Liver (tissue), 9 donors: Measurements from ENCODE around the gene VPS37B. TPM values are rescaled to one million over a fixed set of nuclear protein-coding genes. Genes with fewer than 3 reads are reported as not detected.

Experiments
- DNase-seq: peaks from one replicate; pipeline ENCODE4 v3.0.0-alpha.2; 2017; ENCODE audit warnings: low spot score
- H3K27ac ChIP-seq, 2 donors: one replicate each; pipeline ENCODE4 v1.7.0; 2013; ENCODE audit warnings: inconsistent platforms in 2 of 2, low read length in 2 of 2, control low read depth in 1 of 2, low read depth in 1 of 2, mild to moderate bottlenecking in 1 of 2
- H3K27me3 ChIP-seq, 4 donors: one replicate each; pipeline versions ENCODE4 v1.6.1 to v1.7.0; 2013; ENCODE audit warnings: low read length in 3 of 4, inconsistent platforms in 1 of 4, mild to moderate bottlenecking in 1 of 4, moderate library complexity in 1 of 4; ENCODE audit not compliant: control insufficient read depth in 4 of 4, insufficient read depth in 4 of 4
- H3K36me3 ChIP-seq, 4 donors: one replicate each; pipeline versions ENCODE4 v1.6.1 to v1.7.0; 2013; ENCODE audit warnings: low read length in 3 of 4, mild to moderate bottlenecking in 3 of 4, low read depth in 1 of 4, moderate library complexity in 1 of 4; ENCODE audit not compliant: control insufficient read depth in 4 of 4, insufficient read depth in 3 of 4
- H3K4me1 ChIP-seq, 4 donors: one replicate each; pipeline versions ENCODE4 v1.6.1 to v1.7.0; 2013; ENCODE audit warnings: low read length in 3 of 4, mild to moderate bottlenecking in 3 of 4, moderate library complexity in 1 of 4; ENCODE audit not compliant: control insufficient read depth in 4 of 4, insufficient read depth in 4 of 4
- H3K4me3 ChIP-seq, 3 donors: one replicate each; pipeline versions ENCODE4 v1.6.1 to v1.7.0; 2013; ENCODE audit warnings: low read length in 3 of 3, control low read depth in 1 of 3, low read depth in 1 of 3, mild to moderate bottlenecking in 1 of 3
- H3K9ac ChIP-seq, 2 donors: one replicate each; pipeline ENCODE4 v1.7.0; 2013; ENCODE audit warnings: low read length in 2 of 2, mild to moderate bottlenecking in 2 of 2, moderate library complexity in 2 of 2, control low read depth in 1 of 2, low read depth in 1 of 2
- H3K9me3 ChIP-seq, 4 donors: one replicate each; pipeline versions ENCODE4 v1.6.1 to v1.7.0; 2013; ENCODE audit warnings: low read length in 3 of 4; ENCODE audit not compliant: control insufficient read depth in 4 of 4
- ATF3 ChIP-seq: IDR thresholded peaks from 2 replicates; pipeline ENCODE4 v1.6.1; 2016; ENCODE audit warnings: antibody characterized with exemption
- EGR1 ChIP-seq, 2 donors: IDR thresholded peaks; 2 replicates each; pipeline ENCODE4 v1.6.1; 2016 to 2018; ENCODE audit warnings: antibody characterized with exemption in 2 of 2, low read depth in 2 of 2
- FOXA1 ChIP-seq: IDR thresholded peaks from 2 replicates; pipeline ENCODE4 v1.6.1; 2016; ENCODE audit warnings: antibody characterized with exemption
- FOXA2 ChIP-seq: IDR thresholded peaks from 2 replicates; pipeline ENCODE4 v1.6.1; 2016; ENCODE audit warnings: antibody characterized with exemption
- GABPA ChIP-seq, 2 donors: IDR thresholded peaks in 1 of 2; conservative IDR thresholded peaks in 1 of 2; 2 replicates each; pipeline ENCODE4 v1.6.1; 2016; ENCODE audit warnings: antibody characterized with exemption in 2 of 2, mild to moderate bottlenecking in 1 of 2, moderate library complexity in 1 of 2
- HNF4A ChIP-seq, 2 donors: conservative IDR thresholded peaks; 2 replicates each; pipeline ENCODE4 v1.6.1; 2016; ENCODE audit warnings: antibody characterized with exemption in 2 of 2, mild to moderate bottlenecking in 2 of 2
- HNF4G ChIP-seq: IDR thresholded peaks from 2 replicates; pipeline ENCODE4 v1.6.1; 2016; ENCODE audit warnings: antibody characterized with exemption
- JUND ChIP-seq, 2 donors: IDR thresholded peaks; 2 replicates each; pipeline ENCODE4 v1.6.1; 2016; ENCODE audit warnings: antibody characterized with exemption in 2 of 2
- MAX ChIP-seq: IDR thresholded peaks from 2 replicates; pipeline ENCODE4 v1.6.1; 2016; ENCODE audit warnings: antibody characterized with exemption
- NR2F2 ChIP-seq: IDR thresholded peaks from 2 replicates; pipeline ENCODE4 v1.6.1; 2016; ENCODE audit warnings: antibody characterized with exemption
- RAD21 ChIP-seq, 2 donors: IDR thresholded peaks; 2 replicates each; pipeline ENCODE4 v1.6.1; 2016; ENCODE audit warnings: antibody characterized with exemption in 2 of 2, mild to moderate bottlenecking in 2 of 2
- REST ChIP-seq: IDR thresholded peaks from 2 replicates; pipeline ENCODE4 v1.6.1; 2016; ENCODE audit warnings: antibody characterized with exemption, mild to moderate bottlenecking
- RXRA ChIP-seq, 2 donors: IDR thresholded peaks; 2 replicates each; pipeline ENCODE4 v1.6.1; 2017 to 2018; ENCODE audit warnings: antibody characterized with exemption in 2 of 2, mild to moderate bottlenecking in 1 of 2
- SP1 ChIP-seq: IDR thresholded peaks from 2 replicates; pipeline ENCODE4 v1.6.1; 2018; ENCODE audit warnings: antibody characterized with exemption, mild to moderate bottlenecking
- TAF1 ChIP-seq: conservative IDR thresholded peaks from 2 replicates; pipeline ENCODE4 v1.6.1; 2016; ENCODE audit warnings: antibody characterized with exemption, mild to moderate bottlenecking
- YY1 ChIP-seq: IDR thresholded peaks from 2 replicates; pipeline ENCODE4 v1.6.1; 2016; ENCODE audit warnings: antibody characterized with exemption, mild to moderate bottlenecking
- ZBTB33 ChIP-seq: IDR thresholded peaks from 2 replicates; pipeline ENCODE4 v1.6.1; 2016; ENCODE audit warnings: antibody characterized with exemption
- WGBS: extraction: QIAGEN DNeasy Blood & Tissue Kit; methylation state at CpG from one replicate; pipeline ENCODE4 v1.1.7; 2013; 5-methylcytosine and 5-hydroxymethylcytosine counted together
- polyA plus RNA-seq, 2 donors: library from polyadenylated mRNA; stranded (reverse) in 1 of 2; unstranded in 1 of 2; fragments of 200-250 nt in 1 of 2; fragments of >200 nt in 1 of 2; fragmentation: Nextera tagmentation in 1 of 2; extraction: Ambion mirVana in 1 of 2; gene quantifications; one replicate each; pipeline versions ENCODE4 v1.2.1 to v1.2.3, GENCODE V29; 2013 to 2015
- total RNA-seq, 2 donors: library from RNA; depleted of rRNA; stranded (reverse); fragments of >200 nt; gene quantifications; one replicate each; pipeline ENCODE4 v1.2.3, GENCODE V29; 2014
- TF ChIP-seq, protein P1 (sequence below): fragments of 150-350 bp; IDR thresholded peaks from 2 replicates; pipeline ENCODE4 v1.5.1; 2017; ENCODE audit warnings: improper control_type of control experiment, low read depth, low read length; ENCODE audit not compliant: missing input control
- donor health status: healthy.
- donor health status: healthy.
- donor health status: healthy.
- donor health status: healthy.
- donor health status: healthy.

Gene VPS37B
- total and polyA plus RNA-seq, 4 donors, result 2.3 to 6.8 (median 3.8) TPM

- no peak for TF ChIP-seq EGR1 (IDR thresholded peaks at IDR 0.05; ENCODE audit: low read depth in 2 of 2)
- TF ChIP-seq ATF3, result no peak
- Histone ChIP-seq H3K9ac (no peak overlapping the region), H3K27me3 (no peaks in the 10 kb centered on the region), H3K36me3 (no peaks in the 10 kb centered on the region), H3K4me3 (no peak overlapping the region), H3K9me3 (no peaks in the 10 kb centered on the region), H3K4me1 (peaks cover 5 to 12% (median 9%) of the 10 kb centered on the region in 4 donors), H3K27ac (no peak overlapping the region)
- 87% methylated on average over 2 of the region's 2 CpGs for WGBS
- DNase-seq, result no peak
These were observed 22.9 kb upstream of the VPS37B start for GRCh38 chr12:122918827-122919226.

DNA sequence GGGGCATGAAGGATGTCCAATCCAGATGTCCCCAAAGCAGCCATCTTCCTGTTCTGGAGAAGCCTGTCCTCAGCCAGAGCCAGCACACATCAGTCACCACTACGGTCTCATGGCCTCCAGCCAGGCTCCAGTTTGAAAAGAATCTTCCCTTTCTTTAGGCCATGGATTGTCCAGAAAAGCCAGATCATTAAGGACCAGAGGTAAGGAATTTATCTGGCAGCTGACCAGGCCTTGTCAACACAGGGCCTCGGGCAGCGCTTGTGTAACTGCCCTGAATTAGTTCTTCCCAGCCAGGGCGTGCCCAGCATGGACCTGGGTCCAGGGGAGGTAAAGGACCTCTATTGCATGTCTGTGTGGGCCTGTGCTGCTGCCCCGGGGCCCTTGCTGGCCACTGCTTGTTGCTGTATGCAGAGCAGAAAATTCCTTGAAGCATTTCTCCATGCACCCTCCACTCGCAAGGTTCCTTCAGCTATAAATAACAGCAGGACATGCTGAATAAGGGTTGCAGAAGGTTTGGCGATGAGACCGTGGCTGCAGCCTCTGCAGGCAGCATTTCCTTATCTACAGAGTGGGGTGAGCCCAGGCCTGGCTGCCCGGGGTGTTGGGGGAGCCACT lies 21.7 kb upstream of the VPS37B start:
- Histone ChIP-seq H3K27ac (peak overlapping the region; percentile 32 to 44), H3K9ac (no peak overlapping the region)
- peak; percentile 48 for DNase-seq

More for the DNA sequence above, 21.7 kb upstream of the VPS37B start:
- Histone ChIP-seq H3K36me3 (no peaks in the 10 kb centered on the region), H3K9me3 (no peaks in the 10 kb centered on the region), H3K27me3 (no peaks in the 10 kb centered on the region), H3K4me3 (no peak overlapping the region), H3K4me1 (peaks cover 5 to 12% (median 9%) of the 10 kb centered on the region in 4 donors)
- TF ChIP-seq NR2F2 (peak; percentile 53), FOXA1 (peak; percentile 79), FOXA2 (peak; percentile 91), ZBTB33 (peak; percentile 68), REST (peak; percentile 64), JUND (IDR thresholded peaks at IDR 0.05) (peak in 1 of 2 donors; percentile 70), EGR1 (IDR thresholded peaks at IDR 0.05; ENCODE audit: low read depth in 2 of 2) (peak in 1 of 2 donors; percentile 29), ATF3 (peak; percentile 42), SP1 (peak; percentile 86), RAD21 (IDR thresholded peaks at IDR 0.05) (peak in 1 of 2 donors; percentile 65), HNF4A (conservative IDR thresholded peaks at IDR 0.05) (peak; percentile 95 to 97), GABPA (IDR thresholded peaks at IDR 0.05 in 1 of 2, conservative IDR thresholded peaks at IDR 0.05 in 1 of 2) (no peak), HNF4G (peak; percentile 47), YY1 (peak; percentile 57), MAX (peak; percentile 85), TAF1 (no peak), RXRA (IDR thresholded peaks at IDR 0.05) (peak; percentile 90 to 98)
- TF ChIP-seq, protein P1, sequence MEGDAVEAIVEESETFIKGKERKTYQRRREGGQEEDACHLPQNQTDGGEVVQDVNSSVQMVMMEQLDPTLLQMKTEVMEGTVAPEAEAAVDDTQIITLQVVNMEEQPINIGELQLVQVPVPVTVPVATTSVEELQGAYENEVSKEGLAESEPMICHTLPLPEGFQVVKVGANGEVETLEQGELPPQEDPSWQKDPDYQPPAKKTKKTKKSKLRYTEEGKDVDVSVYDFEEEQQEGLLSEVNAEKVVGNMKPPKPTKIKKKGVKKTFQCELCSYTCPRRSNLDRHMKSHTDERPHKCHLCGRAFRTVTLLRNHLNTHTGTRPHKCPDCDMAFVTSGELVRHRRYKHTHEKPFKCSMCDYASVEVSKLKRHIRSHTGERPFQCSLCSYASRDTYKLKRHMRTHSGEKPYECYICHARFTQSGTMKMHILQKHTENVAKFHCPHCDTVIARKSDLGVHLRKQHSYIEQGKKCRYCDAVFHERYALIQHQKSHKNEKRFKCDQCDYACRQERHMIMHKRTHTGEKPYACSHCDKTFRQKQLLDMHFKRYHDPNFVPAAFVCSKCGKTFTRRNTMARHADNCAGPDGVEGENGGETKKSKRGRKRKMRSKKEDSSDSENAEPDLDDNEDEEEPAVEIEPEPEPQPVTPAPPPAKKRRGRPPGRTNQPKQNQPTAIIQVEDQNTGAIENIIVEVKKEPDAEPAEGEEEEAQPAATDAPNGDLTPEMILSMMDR, result no peak
- 32% methylated on average over 9 of the region's 9 CpGs for WGBS
